ENCODE results near the gene ERVK3-1. TPM values are rescaled to one million over a fixed set of nuclear protein-coding genes. Genes with fewer than 3 reads are reported as not detected.

Gene ERVK3-1
- total and polyA plus RNA-seq, 2 of the 13 experiments (the other 11 are each of a cell fraction or from before 2014, with no cell fraction given) = 28.5 to 38.7 TPM

- TF ChIP-seq SIN3A (IDR thresholded peaks at IDR 0.05; ENCODE audit: borderline replicate concordance, low read depth, low read length) (peak; percentile 75; the same call in 1 of the 2 replicates), NFAT5 (CRISPR knock-in tag; IDR thresholded peaks at IDR 0.05) (no peak), SOX13 (IDR thresholded peaks at IDR 0.05) (no peak), SOX13 (CRISPR knock-in tag; conservative IDR thresholded peaks at IDR 0.05 in 1 of 2, IDR thresholded peaks at IDR 0.05 in 1 of 2) (no peak; a peak in 1 of 4 replicates), IRF1 (CRISPR knock-in tag; IDR thresholded peaks at IDR 0.05; ENCODE audit: low read depth) (no peak), NCOA1 (CRISPR knock-in tag; IDR thresholded peaks at IDR 0.05) (peak; percentile 55; the same call in 1 of the 2 replicates), AKAP8 (CRISPR knock-in tag; IDR thresholded peaks at IDR 0.05) (peak; percentile 79; the same call in 1 of the 2 replicates), SP2 (CRISPR knock-in tag; IDR thresholded peaks at IDR 0.05) (peak; percentile 67), KLF9 (CRISPR knock-in tag; IDR thresholded peaks at IDR 0.05; ENCODE audit: low read depth) (no peak), ELF1 (CRISPR knock-in tag; IDR thresholded peaks at IDR 0.05) (peak; percentile 90), ZBTB46 (CRISPR knock-in tag; IDR thresholded peaks at IDR 0.05; ENCODE audit: borderline replicate concordance) (0 out of 2 replicates have a peak, but pooled peaks have one; percentile 41), HIVEP1 (CRISPR knock-in tag; IDR thresholded peaks at IDR 0.05) (peak; percentile 71; the same call in 1 of the 2 replicates), ZNF484 (CRISPR knock-in tag; IDR thresholded peaks at IDR 0.05; ENCODE audit: borderline replicate concordance, low read depth) (no peak), ZNF564 (CRISPR knock-in tag; IDR thresholded peaks at IDR 0.05) (no peak; the same call in 1 of the 2 replicates), ZNF224 (CRISPR knock-in tag; IDR thresholded peaks at IDR 0.05) (peak; percentile 73; the same call in 1 of the 2 replicates), EP300 (IDR thresholded peaks at IDR 0.05; ENCODE audit: low read depth in 2 of 2, low read length in 2 of 2) (peak in 1 of 2 experiments; percentile 40; a peak in 1 of 4 replicates), EP300 (CRISPR knock-in tag; IDR thresholded peaks at IDR 0.05; ENCODE audit: borderline replicate concordance) (0 out of 2 replicates have a peak, but pooled peaks have one; percentile 10), ZNF232 (CRISPR knock-in tag; IDR thresholded peaks at IDR 0.05; ENCODE audit: borderline replicate concordance) (peak; percentile 92; the same call in 1 of the 2 replicates), GPN1 (CRISPR knock-in tag; IDR thresholded peaks at IDR 0.05; ENCODE audit: borderline replicate concordance) (no peak; the same call in 1 of the 2 replicates), ZMYM3 (CRISPR knock-in tag; IDR thresholded peaks at IDR 0.05) (no peak; the same call in 1 of the 2 replicates), ZNF670 (CRISPR knock-in tag; IDR thresholded peaks at IDR 0.05; ENCODE audit: borderline replicate concordance) (no peak), ZC3H13 (CRISPR knock-in tag; IDR thresholded peaks at IDR 0.05) (peak; percentile 96)
Measured at GRCh38 chr19:58326914-58327726, 21.9 kb downstream of the ERVK3-1 start, which contains the start of gene ZSCAN22 (continued).
